IPS-20b (cell line): Measurements from ENCODE around the gene GLI3.

Experiments used
- H3K27ac ChIP-seq: one replicate; pipeline ENCODE4 v1.5.1; 2013; ENCODE audit warnings: low read length
- H3K27me3 ChIP-seq: 2 replicates; pipeline ENCODE4 v1.6.1; 2013; ENCODE audit warnings: mild to moderate bottlenecking, low read length, inconsistent platforms; ENCODE audit not compliant: insufficient read depth
- H3K36me3 ChIP-seq: 2 replicates; pipeline ENCODE4 v1.6.1; 2013; ENCODE audit warnings: low read depth, mild to moderate bottlenecking, inconsistent platforms, low read length, moderate library complexity; ENCODE audit not compliant: insufficient read depth
- H3K4me1 ChIP-seq: 2 replicates; pipeline ENCODE4 v1.6.1; 2013; ENCODE audit warnings: mild to moderate bottlenecking, control low read depth, inconsistent platforms, low read length, moderate library complexity; ENCODE audit not compliant: insufficient read depth
- H3K4me3 ChIP-seq: 2 replicates; pipeline ENCODE4 v1.5.1; 2013; ENCODE audit warnings: mild to moderate bottlenecking, low read length, inconsistent platforms
- H3K9ac ChIP-seq: 2 replicates; pipeline ENCODE4 v1.6.1; 2013; ENCODE audit warnings: low read depth, mild to moderate bottlenecking, inconsistent platforms, low read length, moderate library complexity
- H3K9me3 ChIP-seq: 2 replicates; pipeline ENCODE4 v1.6.1; 2013; ENCODE audit warnings: mild to moderate bottlenecking, low read depth, low read length, inconsistent platforms; ENCODE audit not compliant: insufficient read depth

The GLI3 gene

DNA sequence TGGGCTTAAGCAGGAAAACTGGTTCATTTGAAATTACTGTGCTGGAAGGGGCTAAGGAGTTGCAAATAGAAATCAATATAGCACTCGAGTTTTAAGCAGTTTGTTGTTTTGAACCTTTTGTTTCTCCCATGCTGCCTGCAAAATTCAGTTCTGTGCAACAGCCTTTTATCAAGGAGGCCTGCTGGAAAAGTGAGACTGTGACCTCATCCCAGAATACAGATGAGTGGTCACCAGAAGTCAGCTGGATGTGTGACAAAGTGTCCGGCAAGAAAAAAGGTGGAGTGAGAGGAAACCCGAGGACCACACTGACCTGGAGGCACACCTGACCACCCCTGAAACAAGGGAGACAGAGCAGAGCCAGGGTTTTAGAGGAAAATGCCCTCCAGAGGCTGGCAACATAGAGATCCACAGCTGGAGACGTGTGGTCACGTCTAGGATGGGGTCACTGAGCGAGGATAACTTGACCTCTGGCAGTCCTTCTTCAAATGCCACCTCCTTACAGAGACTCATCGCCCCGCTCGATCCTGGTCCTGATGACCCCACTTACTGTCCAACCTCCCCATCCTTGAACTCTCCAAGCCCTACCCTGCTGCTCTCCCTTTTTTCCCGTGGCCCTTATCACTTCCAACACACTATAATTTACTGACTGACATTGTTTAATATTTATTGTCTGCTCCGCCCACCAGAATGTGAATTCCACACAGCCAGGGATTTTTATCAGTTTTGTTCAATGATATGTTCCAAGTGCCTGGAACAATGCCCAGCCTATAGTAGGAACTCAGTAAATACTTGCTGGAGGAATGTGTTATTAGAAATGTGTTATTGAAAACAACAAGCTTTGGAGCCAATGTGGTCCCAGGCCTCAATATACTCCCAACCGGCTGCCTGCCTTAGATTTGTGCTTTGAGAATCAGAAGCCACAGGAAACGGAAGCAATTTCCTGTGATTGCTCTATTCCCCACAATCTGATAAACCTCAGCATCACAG is 243.8 kb downstream of the GLI3 start:
- Histone ChIP-seq H3K4me3 (no peak overlapping the region), H3K27me3 (no peaks in the 10 kb centered on the region), H3K9ac (no peak overlapping the region), H3K36me3 (no peaks in the 10 kb centered on the region; the same call in 1 of the 2 replicates), H3K27ac (no peak overlapping the region), H3K9me3 (no peaks in the 10 kb centered on the region), H3K4me1 (no peaks in the 10 kb centered on the region)

DNA sequence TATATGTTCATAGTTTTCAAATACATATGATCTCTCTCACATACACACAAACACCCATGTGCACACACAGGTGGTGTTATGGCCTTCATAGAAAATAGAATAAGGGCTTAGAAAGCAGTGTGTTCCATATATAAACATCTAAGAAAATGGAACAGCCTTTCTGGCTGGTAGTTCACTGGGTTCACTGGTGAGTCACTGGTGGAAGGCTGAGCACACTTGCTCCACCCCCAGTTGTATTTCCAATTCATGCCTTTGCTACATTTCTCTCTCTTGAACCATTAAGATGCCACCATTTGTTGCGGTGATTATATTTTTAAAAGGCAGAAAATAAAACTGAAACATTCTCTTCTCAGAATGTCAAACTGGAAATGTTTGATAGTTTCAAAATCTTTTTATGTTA is 252.1 kb downstream of the GLI3 start:
- no peak overlapping the region for H3K9ac ChIP-seq
- H3K9me3 ChIP-seq: no peaks in the 10 kb centered on the region
- H3K27me3 ChIP-seq: no peaks in the 10 kb centered on the region
- H3K4me1 ChIP-seq: peaks cover 3% of the 10 kb centered on the region; the same call in 1 of the 2 replicates
- no peak overlapping the region for H3K4me3 ChIP-seq
- H3K36me3 ChIP-seq: no peaks in the 10 kb centered on the region
- H3K27ac ChIP-seq: no peak overlapping the region

DNA sequence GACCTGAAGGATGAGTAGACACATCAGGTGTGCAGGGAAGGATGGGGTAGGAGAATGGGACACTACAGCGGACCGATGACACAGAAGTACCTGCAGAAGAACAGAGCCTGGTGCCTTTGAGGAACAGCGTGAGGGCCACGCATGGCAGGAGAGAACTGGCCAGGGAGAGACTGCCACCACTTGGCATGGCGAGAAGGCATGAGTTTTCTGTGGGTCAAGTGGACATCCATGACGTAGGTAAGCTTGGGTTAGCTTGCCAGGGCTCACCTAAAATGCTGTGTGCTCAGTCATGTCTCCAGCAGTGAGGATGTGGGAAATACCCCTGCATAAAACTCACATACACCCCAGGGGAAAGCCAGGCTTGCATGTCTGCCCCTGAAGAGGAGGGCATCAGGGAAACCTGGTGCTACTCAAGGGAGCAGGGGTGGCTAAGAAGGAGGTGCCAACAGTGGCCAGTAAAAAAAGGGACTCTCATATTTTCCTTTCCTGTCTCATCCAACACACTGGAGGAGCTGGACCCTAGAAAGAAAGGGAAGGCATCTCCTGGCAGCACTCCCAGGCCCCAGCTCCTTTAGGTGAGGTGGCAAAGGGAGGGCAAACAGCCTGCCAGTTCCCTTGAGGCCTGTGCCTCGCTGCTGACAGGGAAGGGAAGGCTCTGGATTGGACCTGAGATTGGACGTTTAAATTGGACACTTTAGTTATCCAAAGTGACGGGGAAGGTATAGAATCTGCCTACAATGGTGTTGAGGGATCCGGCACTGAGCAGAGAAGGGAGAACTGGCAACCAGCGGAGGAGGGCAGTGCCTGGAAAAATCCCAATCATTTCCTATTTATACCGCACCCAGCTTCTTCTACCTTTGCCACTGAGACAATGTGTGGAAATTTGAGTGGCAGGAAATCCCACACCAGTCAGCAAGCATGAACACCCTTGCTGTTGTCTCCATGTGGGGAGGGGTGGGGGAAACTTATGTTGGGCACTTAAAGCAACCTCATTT is 255.7 kb downstream of the GLI3 start:
- peaks cover 9% of the 10 kb centered on the region; the same call in 1 of the 2 replicates for H3K4me1 ChIP-seq
- no peaks in the 10 kb centered on the region for H3K27me3 ChIP-seq
- peaks cover 17% of the 10 kb centered on the region for H3K36me3 ChIP-seq
- H3K9me3 ChIP-seq: no peaks in the 10 kb centered on the region
- H3K27ac ChIP-seq: no peak overlapping the region
- no peak overlapping the region for H3K9ac ChIP-seq
- H3K4me3 ChIP-seq: no peak overlapping the region

DNA sequence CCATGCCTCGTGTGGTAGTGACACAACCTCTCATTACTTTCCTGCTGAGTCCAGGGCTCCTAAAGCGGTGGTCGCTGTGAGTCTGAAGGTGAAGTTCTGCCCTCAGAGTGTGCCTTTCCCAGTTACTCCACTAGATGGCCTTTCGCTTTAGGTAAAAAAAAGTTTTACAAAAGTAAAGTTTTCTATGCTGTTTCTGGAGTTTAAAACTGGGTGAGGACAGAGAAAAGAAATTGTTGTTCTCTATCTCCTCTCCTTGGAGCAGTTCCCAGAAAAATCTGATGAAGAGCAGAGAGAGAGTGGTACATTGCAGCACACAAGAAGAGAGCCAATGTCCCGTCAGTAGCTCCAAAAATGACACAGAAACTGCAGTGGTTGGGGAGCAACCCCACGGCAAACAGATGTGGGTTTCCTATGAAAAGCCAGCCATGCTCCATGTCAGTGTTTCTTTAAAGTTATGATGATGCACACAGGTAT is 257.1 kb downstream of the GLI3 start:
- no peak overlapping the region for H3K4me3 ChIP-seq
- peaks cover 25% of the 10 kb centered on the region for H3K36me3 ChIP-seq
- no peak overlapping the region for H3K27ac ChIP-seq
- peaks cover 9% of the 10 kb centered on the region; the same call in 1 of the 2 replicates for H3K4me1 ChIP-seq
- no peaks in the 10 kb centered on the region for H3K27me3 ChIP-seq
- H3K9me3 ChIP-seq: no peaks in the 10 kb centered on the region
- H3K9ac ChIP-seq: no peak overlapping the region

DNA sequence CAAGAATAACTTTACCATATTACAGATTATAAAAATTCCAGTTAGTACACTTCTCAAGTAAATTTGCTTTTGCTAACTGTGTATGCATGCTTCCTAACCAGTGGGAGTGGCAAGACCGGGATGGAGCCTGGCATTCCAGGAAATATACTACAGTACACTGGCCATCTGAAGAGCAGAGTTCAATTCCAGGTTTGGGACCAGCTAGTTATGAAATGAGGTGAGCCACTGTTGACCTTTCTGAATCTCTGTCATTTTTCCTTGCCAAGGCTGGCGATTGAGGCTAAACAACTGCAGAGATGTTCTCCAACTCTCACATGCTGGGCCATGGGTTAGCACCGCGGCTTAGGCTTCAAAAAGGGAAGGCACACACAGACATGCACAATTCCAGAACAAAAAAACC is 258.2 kb downstream of the GLI3 start:
- peaks cover 30% of the 10 kb centered on the region for H3K36me3 ChIP-seq
- H3K4me1 ChIP-seq: peaks cover 9% of the 10 kb centered on the region; the same call in 1 of the 2 replicates
- no peak overlapping the region for H3K9ac ChIP-seq
- no peaks in the 10 kb centered on the region for H3K27me3 ChIP-seq
- no peaks in the 10 kb centered on the region for H3K9me3 ChIP-seq
- H3K27ac ChIP-seq: no peak overlapping the region
- H3K4me3 ChIP-seq: no peak overlapping the region

DNA sequence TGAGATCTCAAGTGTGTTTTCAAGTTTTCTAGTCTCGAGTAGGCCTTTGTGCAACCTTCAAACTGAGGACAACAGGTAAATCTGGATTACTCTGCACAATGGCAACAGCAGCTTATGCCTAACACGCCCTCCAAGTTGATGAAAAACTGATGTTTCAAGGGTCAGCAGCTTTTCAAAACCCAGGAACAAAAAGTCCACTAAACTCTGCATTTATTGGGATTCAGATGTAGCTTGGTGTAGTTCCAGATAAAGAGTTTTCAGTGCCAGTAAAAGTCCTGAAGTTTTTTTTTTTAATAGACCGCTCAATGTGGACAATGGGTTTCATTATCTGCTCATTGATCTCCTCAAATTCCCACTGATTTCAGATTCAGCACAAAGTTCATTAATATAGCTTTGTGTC is 259.3 kb downstream of the GLI3 start:
- Histone ChIP-seq H3K4me1 (peaks cover 9% of the 10 kb centered on the region; the same call in 1 of the 2 replicates), H3K4me3 (no peak overlapping the region), H3K36me3 (peaks cover 37% of the 10 kb centered on the region), H3K9me3 (no peaks in the 10 kb centered on the region), H3K9ac (no peak overlapping the region; the same call in 1 of the 2 replicates), H3K27me3 (no peaks in the 10 kb centered on the region), H3K27ac (no peak overlapping the region)

DNA sequence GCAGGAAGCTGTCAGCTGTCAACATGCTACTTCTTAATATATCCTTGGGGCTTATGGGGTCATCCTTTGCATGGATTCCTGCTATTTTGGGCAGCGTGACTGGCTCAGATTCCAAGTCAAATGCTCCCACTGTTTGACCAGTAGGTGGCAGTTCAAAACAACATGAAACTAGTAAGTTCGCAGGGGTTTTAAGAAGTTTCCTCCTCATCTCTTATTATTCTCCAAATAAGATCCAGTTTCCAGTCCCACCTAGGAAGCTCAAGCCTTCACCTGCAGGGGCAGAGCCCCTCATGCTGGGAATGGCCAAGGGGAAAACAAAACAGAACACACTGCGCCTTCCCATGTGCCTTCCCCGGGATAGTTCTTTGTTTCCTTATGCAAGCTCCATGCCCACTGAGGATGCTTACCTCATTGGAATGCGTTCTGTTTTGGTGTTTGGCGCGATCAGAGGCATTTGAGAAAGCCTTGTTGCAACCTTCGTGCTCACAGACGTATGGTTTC is 259.8 kb downstream of the GLI3 start:
- no peak overlapping the region for H3K4me3 ChIP-seq
- no peaks in the 10 kb centered on the region for H3K9me3 ChIP-seq
- no peaks in the 10 kb centered on the region for H3K27me3 ChIP-seq
- H3K4me1 ChIP-seq: peaks cover 9% of the 10 kb centered on the region; the same call in 1 of the 2 replicates
- H3K27ac ChIP-seq: no peak overlapping the region
- H3K36me3 ChIP-seq: peaks cover 41% of the 10 kb centered on the region
- no peak overlapping the region; the same call in 1 of the 2 replicates for H3K9ac ChIP-seq

DNA sequence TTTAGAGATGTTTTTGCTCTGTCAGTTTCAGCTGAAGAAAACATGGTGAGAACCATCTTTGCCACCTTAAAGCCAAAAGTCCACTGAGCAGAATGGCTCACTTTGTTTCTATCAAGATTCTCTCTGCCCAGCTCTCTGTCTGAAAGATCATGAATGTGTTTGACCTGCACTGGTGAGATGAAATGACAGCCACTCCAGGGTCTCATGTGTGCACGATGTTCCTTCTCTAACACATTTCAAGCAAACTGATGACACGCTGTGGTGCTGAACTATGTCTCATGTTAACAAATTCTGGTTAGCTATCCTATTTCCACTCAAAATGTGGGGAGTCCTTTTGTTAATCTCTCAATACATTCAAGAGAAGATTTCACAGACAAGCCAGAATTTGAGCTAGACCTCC is 260.6 kb downstream of the GLI3 start:
- Histone ChIP-seq H3K9me3 (no peaks in the 10 kb centered on the region), H3K9ac (no peak overlapping the region), H3K4me1 (peaks cover 9% of the 10 kb centered on the region; the same call in 1 of the 2 replicates), H3K27ac (no peak overlapping the region), H3K36me3 (peaks cover 47% of the 10 kb centered on the region), H3K4me3 (no peak overlapping the region), H3K27me3 (no peaks in the 10 kb centered on the region)

DNA sequence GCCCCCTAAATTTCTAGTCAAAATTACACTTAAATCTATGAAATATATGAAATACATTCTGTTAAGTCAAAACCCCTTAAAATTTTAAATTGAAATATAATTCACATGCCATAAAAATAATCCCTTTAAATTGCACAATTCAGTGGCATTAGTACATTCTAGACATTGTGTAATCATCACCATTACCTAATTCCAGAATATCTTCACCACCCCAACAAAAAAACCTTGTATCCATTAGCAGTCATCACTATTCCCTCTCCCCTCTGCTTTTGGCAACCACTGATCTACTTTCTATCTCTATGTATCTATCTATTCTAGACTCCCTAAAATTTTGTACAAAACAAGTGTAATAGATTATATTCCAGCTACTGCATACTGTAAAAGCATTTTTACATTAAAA is 261.2 kb downstream of the GLI3 start:
- H3K4me3 ChIP-seq: no peak overlapping the region
- H3K9me3 ChIP-seq: no peaks in the 10 kb centered on the region
- peaks cover 9% of the 10 kb centered on the region; the same call in 1 of the 2 replicates for H3K4me1 ChIP-seq
- H3K9ac ChIP-seq: no peak overlapping the region
- no peak overlapping the region for H3K27ac ChIP-seq
- H3K36me3 ChIP-seq: peaks cover 50% of the 10 kb centered on the region
- H3K27me3 ChIP-seq: no peaks in the 10 kb centered on the region

DNA sequence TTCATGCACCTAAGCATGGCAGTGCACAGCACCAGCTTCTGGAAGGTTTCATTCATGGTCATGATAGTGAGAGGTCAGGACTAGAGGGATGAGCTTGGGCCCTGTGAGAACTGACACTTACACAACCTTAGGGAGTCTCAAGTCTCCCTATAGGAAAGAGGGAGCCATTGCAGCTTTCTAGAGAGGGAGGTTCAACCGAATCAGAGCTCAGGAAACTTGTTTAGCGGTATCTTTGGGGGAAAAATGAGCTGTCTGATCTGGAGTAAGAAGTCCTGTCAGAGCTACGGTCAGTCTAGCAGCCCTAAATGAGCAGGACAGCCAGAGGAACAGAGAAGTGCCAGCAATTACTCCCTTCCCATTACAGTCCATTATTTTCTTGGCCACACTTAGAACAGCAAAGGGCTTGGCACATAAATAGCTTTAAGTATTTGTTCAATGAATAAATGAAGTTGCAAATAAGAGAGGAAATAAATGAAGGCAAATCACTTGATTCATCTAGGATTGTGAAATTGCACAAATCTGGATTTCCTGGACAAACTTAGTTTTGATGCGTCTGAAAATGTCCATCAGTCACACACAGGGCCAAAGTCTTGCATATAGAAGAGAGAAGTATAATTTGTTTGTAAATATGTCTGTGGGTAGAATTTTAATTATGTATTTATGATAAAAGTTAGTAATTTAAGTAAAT is 262.0 kb downstream of the GLI3 start:
- H3K4me3 ChIP-seq: no peak overlapping the region
- H3K9ac ChIP-seq: no peak overlapping the region
- peaks cover 7% of the 10 kb centered on the region; the same call in 1 of the 2 replicates for H3K4me1 ChIP-seq
- no peaks in the 10 kb centered on the region for H3K9me3 ChIP-seq
- no peaks in the 10 kb centered on the region for H3K27me3 ChIP-seq
- H3K36me3 ChIP-seq: peaks cover 54% of the 10 kb centered on the region
- no peak overlapping the region for H3K27ac ChIP-seq
